GM19025 (cell line): Measurements from ENCODE around the gene LRIG3.

Experiments used
- ATAC-seq: cut with Tn5 transposase; IDR thresholded peaks from one replicate; pipeline ENCODE4 v1.9.1; 2021; ENCODE audit warnings: mild to moderate bottlenecking, low read depth, moderate library complexity; ENCODE audit not compliant: unreplicated experiment

The LRIG3 gene

DNA sequence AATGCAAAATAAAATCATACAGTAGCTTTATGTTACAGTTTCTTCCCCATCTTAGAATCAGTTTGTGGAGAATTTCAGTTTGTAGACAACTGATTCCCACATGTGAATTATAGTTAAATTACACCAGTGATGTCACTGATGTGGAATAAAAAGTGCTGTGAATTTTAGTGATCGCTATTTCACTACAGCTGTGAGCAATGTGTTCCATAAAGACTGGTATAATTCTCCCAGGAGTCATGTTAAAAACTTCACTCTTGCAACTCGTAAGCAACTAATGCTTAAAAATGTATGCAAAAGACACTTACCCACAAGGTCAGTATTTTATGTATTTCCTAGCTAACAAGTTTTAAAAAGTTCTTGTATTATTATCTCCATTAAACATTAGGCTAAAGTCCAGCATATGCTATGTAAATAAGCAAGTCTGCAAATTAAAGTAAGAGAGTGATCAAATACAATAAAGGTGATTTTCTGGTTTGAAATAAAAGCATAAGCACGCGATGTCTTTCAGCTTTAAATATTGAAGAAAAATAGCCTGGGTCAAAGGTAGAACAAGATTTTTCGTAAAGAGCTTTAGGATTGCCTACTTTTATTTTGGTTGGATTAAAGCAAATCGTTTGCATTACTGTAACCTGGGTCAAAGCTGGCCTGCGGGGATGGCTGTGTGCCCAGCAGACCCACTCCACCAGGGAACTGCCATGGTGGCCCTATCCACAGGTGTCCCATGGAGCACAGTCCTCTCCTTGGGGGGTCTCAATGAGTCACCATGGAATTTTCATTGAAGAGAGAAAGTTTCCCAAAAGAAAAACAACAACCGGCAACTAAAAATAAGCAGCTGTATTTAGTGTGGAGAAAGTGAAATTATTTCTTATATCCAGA, 12.7 kb upstream of the LRIG3 start:
- ATAC-seq = no peak

- no peak for ATAC-seq
These were observed 11.2 kb upstream of the LRIG3 start for GRCh38 chr12:58931518-58931917.

DNA sequence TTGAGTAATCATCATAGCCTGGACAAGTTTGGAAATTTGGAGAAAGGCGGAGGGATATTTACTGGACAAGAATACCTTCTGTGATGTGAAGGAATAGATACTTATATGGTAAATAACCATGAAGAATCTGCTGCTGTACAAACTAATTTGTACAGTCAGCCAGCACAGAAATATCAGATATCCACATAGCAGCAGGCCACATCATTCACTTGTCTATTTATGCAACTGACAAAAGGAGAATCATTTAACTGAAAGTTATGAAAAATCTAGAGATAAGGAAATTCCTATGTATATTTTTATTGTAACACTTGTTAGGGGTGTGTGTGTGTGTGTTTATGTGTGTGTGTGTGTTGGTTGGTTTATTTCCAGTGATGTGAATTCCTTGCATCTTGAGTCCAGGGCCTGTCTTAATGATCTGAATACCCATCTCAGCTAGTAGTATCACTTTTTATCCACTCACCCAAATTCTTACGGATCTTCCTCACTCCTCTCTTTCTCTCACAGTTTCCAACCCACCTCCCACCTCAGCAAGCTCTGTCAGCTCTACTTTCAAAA, 10.5 kb upstream of the LRIG3 start:
- no peak for ATAC-seq

DNA sequence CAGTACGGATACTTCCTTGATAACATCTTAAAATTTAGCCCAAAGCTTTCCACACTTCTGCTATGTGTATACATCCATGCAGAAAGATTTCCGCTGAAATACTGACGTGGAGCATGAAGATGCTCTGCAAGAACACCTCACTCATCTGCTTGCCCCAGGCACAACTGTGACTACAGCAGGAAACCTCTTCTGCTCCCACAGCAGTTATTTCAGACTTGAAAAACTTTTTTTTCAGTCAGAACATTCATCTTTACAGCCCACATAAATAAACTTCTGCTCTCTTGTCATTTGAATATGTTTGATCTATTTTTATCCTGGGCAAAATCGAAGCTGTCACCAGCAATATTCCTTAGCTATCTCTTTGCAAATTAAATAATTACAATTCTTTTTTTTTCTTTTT, 6.8 kb upstream of the LRIG3 start:
- no peak for ATAC-seq

- ATAC-seq = no peak
These were observed 6.3 kb upstream of the LRIG3 start for GRCh38 chr12:58926586-58926985.

GRCh38 chr12:58925751-58926150, 5.4 kb upstream of the LRIG3 start:
- no peak for ATAC-seq

DNA sequence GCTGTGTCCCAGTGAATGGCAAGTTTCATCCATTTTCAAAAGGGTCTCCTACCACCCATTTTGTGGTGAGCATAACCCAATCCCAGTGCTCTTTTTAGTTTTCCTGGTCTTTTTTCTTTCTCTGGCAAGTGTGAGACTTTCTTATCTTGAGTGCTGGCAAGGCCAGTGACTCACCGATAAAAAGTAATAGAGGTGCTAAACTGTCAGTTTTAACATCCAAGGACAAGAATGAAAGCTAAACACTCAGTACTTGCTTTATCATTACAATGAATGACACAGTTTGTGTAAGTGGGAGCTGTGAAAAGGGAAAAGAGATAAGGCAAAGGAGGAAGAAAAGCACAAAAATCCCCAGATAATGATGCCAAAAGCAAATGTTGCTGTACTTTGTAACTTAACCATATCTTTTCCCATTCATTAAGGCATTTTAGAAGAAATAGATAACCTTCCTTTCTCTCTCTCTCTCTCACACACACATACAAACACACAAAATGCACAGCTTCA, 4.9 kb upstream of the LRIG3 start:
- ATAC-seq = no peak

- no peak for ATAC-seq
These were observed 4.3 kb upstream of the LRIG3 start for GRCh38 chr12:58924652-58925051.

DNA sequence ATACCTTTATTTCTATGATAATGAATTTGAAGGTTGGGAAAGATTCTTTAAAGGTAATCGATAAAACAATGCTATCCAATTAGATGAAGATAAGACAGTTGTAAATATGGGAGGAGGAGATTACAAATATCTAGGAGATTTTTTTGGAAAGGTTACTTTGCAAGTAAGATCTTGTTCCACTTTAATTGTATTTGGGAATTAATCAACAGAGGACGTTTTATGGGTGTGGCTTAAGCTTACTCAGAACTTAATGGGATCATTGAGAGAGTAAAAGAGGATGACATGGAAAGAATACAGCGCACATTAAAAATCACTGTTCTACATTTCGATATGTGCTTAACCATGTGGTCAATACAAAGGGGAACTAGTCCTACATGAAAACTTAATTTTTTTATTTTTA, 3.5 kb upstream of the LRIG3 start:
- no peak for ATAC-seq

GRCh38 chr12:58922849-58923248, 2.5 kb upstream of the LRIG3 start:
- no peak for ATAC-seq

DNA sequence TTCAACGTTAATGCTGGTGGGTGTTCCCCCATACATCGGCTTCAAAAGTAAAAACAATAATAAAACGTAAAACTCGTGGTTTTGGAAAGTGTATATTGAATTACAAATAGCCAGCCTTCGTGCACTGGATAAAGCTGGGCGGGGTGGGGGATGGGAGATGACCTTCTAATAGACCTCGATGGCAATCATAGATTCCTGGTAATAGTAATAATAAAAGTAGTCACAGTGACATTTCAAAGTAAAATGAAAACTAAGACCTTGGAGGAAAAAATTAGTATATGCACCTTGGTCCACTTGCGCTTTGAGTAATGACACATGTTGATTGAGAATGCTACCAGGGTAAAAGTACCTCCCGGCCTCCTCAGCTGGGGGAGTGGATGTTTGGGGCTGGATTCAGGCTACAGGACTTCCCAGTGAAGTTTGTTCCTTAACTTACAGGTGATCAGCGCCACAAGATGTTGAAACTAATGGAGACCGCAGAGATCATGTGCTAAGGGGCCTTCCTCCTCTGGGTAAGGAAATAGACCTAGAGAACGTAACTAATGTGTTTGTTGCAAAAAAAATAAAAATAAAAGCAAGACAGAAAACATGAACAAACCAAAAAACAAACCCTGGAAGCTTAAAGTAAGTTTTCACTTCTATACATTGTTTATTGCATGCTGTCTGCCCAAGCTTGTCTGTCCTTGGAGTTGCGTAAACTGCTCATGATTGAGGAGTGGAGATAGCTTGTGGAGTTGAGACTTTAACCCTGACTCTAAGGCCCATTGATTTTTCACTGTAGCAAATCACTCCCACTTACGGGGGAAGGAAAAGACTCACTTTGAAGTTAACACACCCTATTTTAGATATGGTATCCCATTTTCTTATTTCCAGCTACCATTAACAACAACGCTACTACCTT, 907 bp upstream of the LRIG3 start:
- no peak for ATAC-seq

GRCh38 chr12:58919231-58920101, 838 bp downstream of the LRIG3 start:
- no peak for ATAC-seq

GRCh38 chr12:58918469-58918844, 1.8 kb downstream of the LRIG3 start:
- ATAC-seq = no peak

GRCh38 chr12:58917699-58918468, 2.4 kb downstream of the LRIG3 start:
- ATAC-seq = no peak

DNA sequence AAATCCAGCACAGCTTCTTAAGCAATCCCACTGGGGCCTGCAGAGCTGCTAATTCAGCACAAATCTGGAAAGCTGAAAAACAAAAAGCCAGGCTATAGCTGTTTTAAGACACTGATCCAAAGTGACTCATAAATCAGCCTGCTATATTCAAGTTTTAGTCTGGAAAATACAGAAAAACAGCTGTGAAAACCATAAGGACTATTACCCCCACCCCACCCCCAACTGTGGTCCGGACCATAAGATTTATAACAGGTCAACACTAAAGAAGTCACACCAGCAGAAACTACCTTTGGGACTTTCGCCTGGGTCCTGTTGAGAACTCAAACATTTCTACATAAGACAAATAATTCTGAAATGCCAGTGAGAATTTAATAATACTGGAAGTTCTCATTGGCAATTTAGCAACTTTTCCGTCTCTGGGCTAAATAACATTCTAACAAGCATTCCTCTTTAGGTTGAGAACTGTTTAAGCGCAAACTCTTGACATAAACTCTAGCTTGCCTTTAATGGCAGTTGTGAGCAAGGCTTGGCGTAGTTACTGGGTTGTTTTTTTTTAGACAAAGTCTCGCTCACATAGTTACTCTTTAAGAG, 3.3 kb downstream of the LRIG3 start:
- ATAC-seq = no peak

- no peak for ATAC-seq
These were observed 4.1 kb downstream of the LRIG3 start for GRCh38 chr12:58916161-58916621.

- ATAC-seq = no peak
These were observed 4.7 kb downstream of the LRIG3 start for GRCh38 chr12:58915634-58916033.

- no peak for ATAC-seq
These were observed 5.3 kb downstream of the LRIG3 start for GRCh38 chr12:58915037-58915436.

DNA sequence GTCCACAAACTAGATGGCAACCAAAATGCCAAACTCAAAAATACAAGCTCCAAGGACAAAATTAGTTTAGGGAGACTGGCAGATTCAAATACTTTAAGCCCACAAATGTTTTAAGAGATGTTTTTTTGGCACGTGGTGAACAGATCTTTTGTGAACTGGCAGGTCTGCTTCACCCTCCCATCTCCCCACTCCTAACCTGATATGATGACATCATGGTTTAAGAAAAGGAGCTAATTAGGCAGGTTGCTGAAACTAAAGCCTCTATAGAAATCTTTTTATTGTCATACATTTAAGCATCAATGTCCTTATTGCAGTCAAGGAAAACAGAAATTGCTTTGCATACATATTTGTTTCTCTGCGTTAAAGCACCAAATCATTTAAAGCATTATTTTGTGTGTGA, 5.8 kb downstream of the LRIG3 start:
- no peak for ATAC-seq
